Small intestine (tissue), 7 donors: ENCODE measurements around the gene BMPR2. TPM values are rescaled to one million over a fixed set of nuclear protein-coding genes. Genes with fewer than 3 reads are reported as not detected.

Experiments used
- DNase-seq, 2 donors: peaks; one replicate each; pipeline versions ENCODE4 v3.0.0 to v3.0.0-alpha.2; 2013
- FAIRE-seq: peaks from 2 replicates; lab custom pipeline; 2012; peaks lifted over from hg19 to GRCh38; lab: Jason Lieb, UNC
- H3K27ac ChIP-seq, 3 donors: one replicate each; pipeline ENCODE4 v1.5.1; 2013; ENCODE audit warnings: low read length in 2 of 3, mild to moderate bottlenecking in 2 of 3, control low read depth in 1 of 3, inconsistent platforms in 1 of 3, low read depth in 1 of 3, moderate library complexity in 1 of 3
- H3K27me3 ChIP-seq, 3 donors: one replicate each; pipeline ENCODE4 v1.6.1; 2013; ENCODE audit warnings: low read length in 3 of 3, inconsistent platforms in 1 of 3; ENCODE audit not compliant: control insufficient read depth in 3 of 3, insufficient read depth in 3 of 3
- H3K36me3 ChIP-seq, 3 donors: one replicate each; pipeline ENCODE4 v1.6.1; 2013; ENCODE audit warnings: low read length in 3 of 3, inconsistent platforms in 1 of 3, low read depth in 1 of 3, mild to moderate bottlenecking in 1 of 3, moderate library complexity in 1 of 3; ENCODE audit not compliant: control insufficient read depth in 3 of 3, insufficient read depth in 2 of 3
- H3K4me1 ChIP-seq, 3 donors: one replicate each; pipeline ENCODE4 v1.6.1; 2013; ENCODE audit warnings: low read length in 2 of 3, inconsistent platforms in 1 of 3, low read depth in 1 of 3, mild to moderate bottlenecking in 1 of 3, moderate library complexity in 1 of 3; ENCODE audit not compliant: control insufficient read depth in 3 of 3, insufficient read depth in 2 of 3
- H3K4me3 ChIP-seq, 3 donors: one replicate each; pipeline ENCODE4 v1.5.1; 2013; ENCODE audit warnings: low read length in 3 of 3, control low read depth in 1 of 3, inconsistent platforms in 1 of 3, low read depth in 1 of 3, mild to moderate bottlenecking in 1 of 3, moderate library complexity in 1 of 3
- H3K9me3 ChIP-seq, 2 donors: one replicate each; pipeline ENCODE4 v1.6.1; 2013; ENCODE audit warnings: low read depth in 1 of 2, low read length in 1 of 2; ENCODE audit not compliant: control insufficient read depth in 2 of 2, insufficient read depth in 1 of 2
- WGBS, 3 donors: extraction: QIAGEN DNeasy Blood & Tissue Kit; methylation state at CpG; one replicate each; pipeline ENCODE4 v1.1.7; 2013; 5-methylcytosine and 5-hydroxymethylcytosine counted together
- polyA plus RNA-seq, 4 donors: library from polyadenylated mRNA; stranded (reverse) in 3 of 4; unstranded in 1 of 4; fragments of 200-250 nt in 3 of 4; fragments of 120-200 nt in 1 of 4; gene quantifications; one replicate each; pipeline versions ENCODE4 v1.2.1 to v1.2.3, GENCODE V29; 2013
- donor health status: healthy with polysubstance abuse.
- donor health status: control.
- donor health status: control.
- donor health status: Bipolar disorder and iron deficiency.
- donor health status: healthy.

The BMPR2 gene
- polyA plus RNA-seq, 4 donors: 2.2 to 22.8 (median 6.5) TPM

DNA sequence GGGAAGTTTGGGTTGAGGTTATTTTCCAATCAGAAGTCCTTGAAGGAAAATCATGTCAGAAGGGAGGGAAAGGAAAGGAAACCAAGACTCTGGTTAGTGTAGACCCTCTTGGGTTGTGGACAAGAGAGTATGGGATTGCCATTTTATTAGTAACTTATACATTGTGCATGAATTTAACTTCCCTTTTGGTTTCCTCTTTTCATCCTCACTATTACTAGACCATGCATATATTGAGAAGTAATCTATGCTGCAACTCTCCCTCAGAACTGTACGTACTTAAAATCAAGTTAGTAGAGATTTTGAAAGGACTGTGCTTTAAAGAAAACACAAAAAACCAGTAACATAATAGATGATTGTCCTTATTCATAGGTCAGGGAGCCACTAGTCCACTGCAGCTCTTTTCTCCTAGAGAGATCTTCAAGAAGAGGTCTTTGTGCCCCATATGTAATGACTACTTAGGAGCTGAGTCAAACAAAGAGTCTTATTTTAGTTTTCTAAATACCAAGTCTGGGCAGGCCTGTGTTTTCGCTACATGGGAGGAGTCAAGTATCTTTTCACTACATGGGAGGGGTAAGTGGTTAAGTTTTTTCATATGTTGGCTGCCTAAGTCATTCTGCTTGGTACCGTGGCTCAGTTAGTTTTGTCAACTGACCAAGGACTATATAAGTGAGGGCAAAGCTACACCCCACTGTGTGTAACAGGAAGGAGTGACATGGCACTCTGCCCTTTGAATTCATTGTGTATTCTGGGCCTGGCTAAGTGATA lies 233.4 kb downstream of the BMPR2 start:
- DNase-seq (peak in 1 of 2 donors; percentile 42), FAIRE-seq (no peak)
- Histone ChIP-seq H3K9me3 (no peaks in the 10 kb centered on the region), H3K27me3 (no peaks in the 10 kb centered on the region), H3K4me3 (no peak overlapping the region), H3K27ac (peak overlapping the region in 1 of 3 donors; percentile 37), H3K36me3 (no peaks in the 10 kb centered on the region), H3K4me1 (peaks cover 0 to 3% (median 0%) of the 10 kb centered on the region in 3 donors)
- WGBS, 3 donors: 60 to 66% (median 62%) methylated on average over 3 of the region's 3 CpGs

DNA sequence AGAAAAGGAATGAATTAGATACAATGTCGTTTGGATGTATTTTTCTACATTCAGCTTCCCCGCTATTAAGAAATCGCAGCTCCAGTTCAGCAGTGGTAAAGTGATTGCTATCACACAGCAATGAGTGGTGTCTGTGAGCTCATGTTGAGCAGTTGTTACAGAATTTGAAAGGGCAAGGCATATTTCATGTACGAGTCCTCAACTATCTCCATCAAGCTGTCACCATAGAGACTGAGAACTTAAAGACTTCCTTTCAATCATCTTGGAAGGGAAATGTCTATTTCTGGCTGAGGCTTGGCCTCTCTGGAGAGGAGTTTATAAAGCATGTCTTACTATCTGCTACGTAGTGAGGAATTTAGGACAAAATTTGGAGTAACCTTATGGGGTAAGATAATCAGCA lies 234.3 kb downstream of the BMPR2 start:
- H3K4me1 ChIP-seq: peaks cover 0 to 3% (median 0%) of the 10 kb centered on the region in 3 donors
- H3K27ac ChIP-seq: no peak overlapping the region
- WGBS, 3 donors: 82 to 94% (median 86%) methylated on average over 5 of the region's 5 CpGs
- H3K27me3 ChIP-seq: no peaks in the 10 kb centered on the region
- FAIRE-seq: no peak
- no peak for DNase-seq
- no peaks in the 10 kb centered on the region for H3K36me3 ChIP-seq
- H3K9me3 ChIP-seq: no peaks in the 10 kb centered on the region
- no peak overlapping the region for H3K4me3 ChIP-seq

GRCh38 chr2:202612145-202612544 lies 236.0 kb downstream of the BMPR2 start:
- 94 to 97% (median 97%) methylated on average over 1 of the region's 1 CpG for WGBS, 3 donors
- Histone ChIP-seq H3K27ac (no peak overlapping the region), H3K36me3 (no peaks in the 10 kb centered on the region), H3K27me3 (no peaks in the 10 kb centered on the region), H3K4me3 (no peak overlapping the region), H3K4me1 (peaks cover 0 to 3% (median 0%) of the 10 kb centered on the region in 3 donors), H3K9me3 (no peaks in the 10 kb centered on the region)
- DNase-seq (no peak), FAIRE-seq (no peak)

DNA sequence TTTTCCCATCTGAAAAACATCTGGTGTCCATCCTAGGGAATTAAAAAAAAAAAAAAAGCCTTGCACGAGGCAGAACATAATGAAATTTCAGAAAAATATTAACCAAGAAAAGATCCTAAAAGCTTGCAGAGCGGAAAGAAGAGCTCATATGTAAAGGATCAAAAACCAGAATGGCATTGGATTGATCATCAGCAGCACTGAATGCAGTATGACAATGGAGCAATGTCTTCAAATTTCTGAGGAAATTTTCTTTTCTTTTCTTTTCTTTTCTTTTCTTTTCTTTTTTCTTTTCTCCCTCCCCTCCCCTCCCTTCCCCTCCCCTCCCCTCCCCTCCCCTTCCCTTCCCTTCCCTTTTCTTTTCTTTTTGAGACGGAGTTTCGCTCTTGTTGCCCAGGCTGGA lies 237.4 kb downstream of the BMPR2 start:
- FAIRE-seq: no peak

More for the DNA sequence above, 237.4 kb downstream of the BMPR2 start:
- DNase-seq: no peak
- WGBS, 3 donors: 77 to 84% (median 78%) methylated on average over 2 to 3 of the region's 4 CpGs
- Histone ChIP-seq H3K4me3 (no peak overlapping the region), H3K36me3 (no peaks in the 10 kb centered on the region), H3K4me1 (peaks cover 0 to 3% (median 0%) of the 10 kb centered on the region in 3 donors), H3K27ac (no peak overlapping the region), H3K27me3 (no peaks in the 10 kb centered on the region), H3K9me3 (no peaks in the 10 kb centered on the region)

Other genes starting within 250 kb of the BMPR2 start
- 100 to 1,000 TPM in 3 of 4 donors, 10 to 100 TPM in 1; 93.6 to 156 (median 114) TPM for gene SUMO1, start 137.7 kb upstream of the BMPR2 start, polyA plus RNA-seq
- 10 to 100 TPM; 32.4 to 81.7 (median 56.5) TPM for gene NOP58, start 110.6 kb upstream of the BMPR2 start, polyA plus RNA-seq